ENCODE data around the gene CDC20B. TPM values are rescaled to one million over a fixed set of nuclear protein-coding genes. Genes with fewer than 3 reads are reported as not detected.
"Not testable (repeated sequence)": the region's sequence is repeated elsewhere in the genome, so short reads cannot be mapped to it uniquely, and the experiment has no call there.

Gene CDC20B
- total RNA-seq, 4 donors from 2014 or later, result not detected

- intact Hi-C loops (cut with DNase I; ENCODE audit: low total_unique reads) (no loop called here), in situ Hi-C loops (cut with MboI; ENCODE audit: low sequenced_read_pairs in 4 of 4) (no loop called here)
- H3K4me3 ChIP-seq, result no peak within 1 kb of the TSS
- TF ChIP-seq CTCF (IDR thresholded peaks at IDR 0.05 in 4 of 5, conservative IDR thresholded peaks at IDR 0.05 in 1 of 5) (no peak), POLR2A (IDR thresholded peaks at IDR 0.05) (no peak)
- H3K27ac ChIP-seq, result no peak within 1 kb of the TSS
- H3K4me1 ChIP-seq, result no peaks in the 10 kb centered on the region
- no peak for DNase-seq
- H3K27me3 ChIP-seq, result no peaks in the 10 kb centered on the region
- no peaks in the 10 kb centered on the region for H3K36me3 ChIP-seq
- ATAC-seq, result no peak
- H3K9me3 ChIP-seq, result no peaks in the 10 kb centered on the region
Measured at GRCh38 chr5:55102348-55102747, 70.6 kb downstream of the CDC20B start, which contains the start of gene GZMA. Gene GZMA (plus strand): TSS chr5:55102646. CDS start chr5:55102683, 37 bp downstream.

GRCh38 chr5:55101556-55102276 lies 71.3 kb downstream of the CDC20B start:
- Histone ChIP-seq H3K4me1 (no peaks in the 10 kb centered on the region), H3K4me3 (no peak overlapping the region), H3K27me3 (no peaks in the 10 kb centered on the region), H3K9me3 (no peaks in the 10 kb centered on the region), H3K27ac (no peak overlapping the region), H3K36me3 (no peaks in the 10 kb centered on the region)
- in situ Hi-C loops (cut with MboI; ENCODE audit: low sequenced_read_pairs in 4 of 4), result no loop called here
- DNase-seq (no peak), ATAC-seq (no peak)
- TF ChIP-seq POLR2A (IDR thresholded peaks at IDR 0.05) (no peak), CTCF (IDR thresholded peaks at IDR 0.05 in 4 of 5, conservative IDR thresholded peaks at IDR 0.05 in 1 of 5) (no peak)
- intact Hi-C loops (cut with DNase I; ENCODE audit: low total_unique reads), result no loop called here

GRCh38 chr5:55101148-55101547 lies 71.8 kb downstream of the CDC20B start:
- ATAC-seq; H3K9me3 ChIP-seq; H3K27me3 ChIP-seq; DNase-seq; H3K27ac ChIP-seq; H3K4me3 ChIP-seq; intact Hi-C loops (cut with DNase I; ENCODE audit: low total_unique reads); in situ Hi-C loops (cut with MboI; ENCODE audit: low sequenced_read_pairs in 4 of 4); H3K36me3 ChIP-seq; H3K4me1 ChIP-seq: not testable (repeated sequence)

- no peak overlapping the region for H3K4me3 ChIP-seq
- H3K27ac ChIP-seq, result no peak overlapping the region
- no peaks in the 10 kb centered on the region for H3K9me3 ChIP-seq
- in situ Hi-C loops (cut with MboI; ENCODE audit: low sequenced_read_pairs in 4 of 4), result no loop called here
- TF ChIP-seq CTCF (IDR thresholded peaks at IDR 0.05 in 4 of 5, conservative IDR thresholded peaks at IDR 0.05 in 1 of 5) (no peak), POLR2A (IDR thresholded peaks at IDR 0.05) (no peak)
- intact Hi-C loops (cut with DNase I; ENCODE audit: low total_unique reads), result no loop called here
- DNase-seq (no peak), ATAC-seq (no peak)
- no peaks in the 10 kb centered on the region for H3K27me3 ChIP-seq
- no peaks in the 10 kb centered on the region for H3K4me1 ChIP-seq
- H3K36me3 ChIP-seq, result no peaks in the 10 kb centered on the region
Measured at GRCh38 chr5:55096861-55097260, 76.1 kb downstream of the CDC20B start.

- in situ Hi-C loops (cut with MboI; ENCODE audit: low sequenced_read_pairs in 4 of 4), result no loop called here
- Histone ChIP-seq H3K9me3 (no peaks in the 10 kb centered on the region), H3K4me1 (no peaks in the 10 kb centered on the region), H3K27me3 (no peaks in the 10 kb centered on the region), H3K36me3 (no peaks in the 10 kb centered on the region), H3K27ac (no peak overlapping the region), H3K4me3 (no peak overlapping the region)
- DNase-seq, result no peak
- intact Hi-C loops (cut with DNase I; ENCODE audit: low total_unique reads), result no loop called here
- no peak for ATAC-seq
- TF ChIP-seq POLR2A (IDR thresholded peaks at IDR 0.05) (no peak), CTCF (IDR thresholded peaks at IDR 0.05 in 4 of 5, conservative IDR thresholded peaks at IDR 0.05 in 1 of 5) (no peak)
Measured at GRCh38 chr5:55096182-55096581, 76.8 kb downstream of the CDC20B start.

GRCh38 chr5:55091011-55091410 lies 82.0 kb downstream of the CDC20B start:
- H3K9me3 ChIP-seq; in situ Hi-C loops (cut with MboI; ENCODE audit: low sequenced_read_pairs in 4 of 4); H3K27ac ChIP-seq; H3K4me1 ChIP-seq; H3K27me3 ChIP-seq; ATAC-seq; H3K36me3 ChIP-seq; intact Hi-C loops (cut with DNase I; ENCODE audit: low total_unique reads); H3K4me3 ChIP-seq; DNase-seq: not testable (repeated sequence)

- in situ Hi-C loops (cut with MboI; ENCODE audit: low sequenced_read_pairs in 4 of 4); H3K27me3 ChIP-seq; ATAC-seq; H3K9me3 ChIP-seq; H3K36me3 ChIP-seq; intact Hi-C loops (cut with DNase I; ENCODE audit: low total_unique reads); H3K27ac ChIP-seq; H3K4me3 ChIP-seq; DNase-seq; H3K4me1 ChIP-seq: not testable (repeated sequence)
Measured at GRCh38 chr5:55089301-55089700, 83.7 kb downstream of the CDC20B start.

Measured in gastrocnemius medialis (tissue), 4 donors.